Measurements from ENCODE around the gene LAPTM5.
A peak's percentile ranks its signal among the peaks of the same experiment; 100 is the strongest.
"Not testable (repeated sequence)": the region's sequence is repeated elsewhere in the genome, so short reads cannot be mapped to it uniquely, and the experiment has no call there.

The LAPTM5 gene

GRCh38 chr1:30757352-30758120 is at the start of gene LAPTM5:
Gene LAPTM5 (minus strand): TSS chr1:30757774. CDS start chr1:30757745, 29 bp downstream.
- ATAC-seq, result peak; percentile 33 to 34

- no peak for ATAC-seq
Observed at GRCh38 chr1:30806381-30807317, 49.1 kb upstream of the LAPTM5 start.

- no peak for ATAC-seq
Observed at GRCh38 chr1:30805304-30806003, 47.9 kb upstream of the LAPTM5 start.

GRCh38 chr1:30804822-30805221 is 47.2 kb upstream of the LAPTM5 start:
- no peak for ATAC-seq

DNA sequence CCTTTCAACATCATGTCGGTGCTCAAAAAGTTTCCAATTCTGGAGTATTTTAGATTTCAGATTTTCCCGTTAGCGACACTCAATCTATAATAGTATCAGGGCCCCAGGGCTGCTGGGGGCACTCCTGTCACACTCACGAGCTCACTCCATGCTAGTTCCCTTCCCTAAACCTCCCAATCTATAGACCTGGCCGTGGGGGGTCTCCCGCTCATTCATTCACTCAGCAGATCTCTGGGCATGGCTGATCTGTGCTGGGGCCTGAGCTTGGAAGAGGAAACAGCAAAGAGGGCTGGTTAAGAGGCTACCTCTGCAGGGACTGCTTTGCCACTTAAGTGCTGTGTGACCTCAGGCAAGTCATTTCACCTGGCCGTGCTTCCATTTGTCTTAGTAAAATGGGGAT is 46.8 kb upstream of the LAPTM5 start:
- no peak for ATAC-seq

GRCh38 chr1:30803562-30803961 is 46.0 kb upstream of the LAPTM5 start:
- no peak for ATAC-seq

DNA sequence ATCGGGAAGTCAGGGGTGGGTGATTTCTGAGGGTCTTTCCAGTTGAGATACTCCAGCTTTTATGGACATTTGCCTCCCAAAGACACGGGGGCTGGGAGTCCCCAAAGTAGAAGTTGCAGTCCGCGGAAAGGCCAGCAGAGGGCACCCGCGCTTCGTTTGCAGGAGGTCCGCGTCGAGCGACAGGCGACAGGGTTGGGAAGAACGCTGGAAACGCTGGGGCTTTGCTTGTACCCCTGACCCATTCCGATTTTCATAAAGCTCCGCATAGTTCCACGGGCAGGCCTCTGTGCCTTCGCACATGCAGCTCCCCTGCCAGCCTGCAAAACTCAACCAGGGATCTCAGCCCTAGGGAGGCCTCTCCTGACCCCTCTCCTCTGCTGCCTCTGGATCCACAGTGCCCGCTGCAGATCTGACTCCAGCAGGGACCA is 44.2 kb upstream of the LAPTM5 start:
- ATAC-seq, result peak; percentile 67 to 70

- no peak for ATAC-seq
Observed at GRCh38 chr1:30799233-30799511, 41.6 kb upstream of the LAPTM5 start.

GRCh38 chr1:30798389-30799232 is 41.0 kb upstream of the LAPTM5 start:
- no peak for ATAC-seq

DNA sequence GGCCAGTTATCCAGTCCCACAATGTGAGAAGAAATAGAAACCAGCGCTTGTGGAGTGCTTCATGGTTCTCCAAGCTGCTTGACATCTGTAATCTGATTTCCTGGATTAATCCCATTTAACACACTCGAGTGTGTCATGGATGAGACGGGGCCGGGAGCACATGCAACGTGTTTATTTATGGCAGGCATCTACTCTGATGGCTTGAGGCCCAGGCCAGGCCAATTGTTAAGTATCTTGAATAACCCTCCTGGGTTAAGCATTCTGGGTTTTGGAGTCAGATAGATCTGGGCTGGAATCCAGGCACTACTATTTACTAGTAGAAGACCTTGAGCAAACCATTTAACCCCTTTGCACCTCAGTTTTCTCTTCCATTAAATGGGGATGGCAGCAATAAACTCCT is 37.5 kb upstream of the LAPTM5 start:
- ATAC-seq, result no peak

GRCh38 chr1:30794260-30794659 is 36.7 kb upstream of the LAPTM5 start:
- no peak for ATAC-seq

DNA sequence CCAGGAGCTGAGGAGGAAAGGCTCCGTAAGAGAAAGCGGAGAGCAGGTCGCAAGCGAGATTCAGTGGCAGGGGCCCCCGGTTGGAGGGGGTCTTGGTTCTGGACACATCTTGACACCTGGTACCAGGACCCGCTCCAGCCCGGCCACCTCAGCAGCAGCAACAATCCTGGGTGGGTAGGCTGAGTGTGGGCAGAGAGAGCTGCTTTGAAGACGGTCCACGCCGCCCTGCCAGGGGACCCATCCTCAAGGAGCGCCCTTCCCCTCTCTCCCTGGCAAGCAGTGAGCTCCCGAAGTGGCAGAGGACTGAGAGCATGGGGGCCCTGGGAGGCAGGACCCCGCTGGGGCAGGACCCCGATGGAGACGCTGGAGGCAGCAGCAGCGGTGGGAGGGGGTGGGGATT is 35.6 kb upstream of the LAPTM5 start:
- ATAC-seq, result no peak

DNA sequence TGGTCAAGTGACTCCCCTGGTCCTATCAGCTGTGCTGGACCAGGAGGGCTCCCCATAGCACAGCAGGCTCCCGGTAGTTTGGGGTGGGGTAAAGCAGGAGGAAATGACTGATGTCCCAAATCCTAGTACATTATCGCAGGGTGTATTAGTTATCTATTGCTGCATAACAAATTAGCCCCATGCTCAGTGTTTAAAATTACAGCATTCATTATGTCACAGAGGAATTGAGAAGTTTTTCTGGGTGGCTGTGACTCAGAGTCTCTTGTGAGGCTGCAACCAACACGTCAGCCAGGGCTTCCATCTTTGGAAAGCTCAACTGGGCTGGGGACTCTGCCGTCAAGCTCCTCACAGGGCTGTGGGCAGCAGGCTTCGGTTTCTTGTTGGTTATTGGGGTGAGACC is 34.3 kb upstream of the LAPTM5 start:
- no peak for ATAC-seq

- ATAC-seq, result peak; percentile 13 to 33
Observed at GRCh38 chr1:30790850-30791778, 33.5 kb upstream of the LAPTM5 start.

- ATAC-seq, result not testable (repeated sequence)
Observed at GRCh38 chr1:30790256-30790525, 32.6 kb upstream of the LAPTM5 start.

GRCh38 chr1:30789388-30790255 is 32.0 kb upstream of the LAPTM5 start:
- ATAC-seq, result no peak

- ATAC-seq, result no peak
Observed at GRCh38 chr1:30788580-30789387, 31.2 kb upstream of the LAPTM5 start.

DNA sequence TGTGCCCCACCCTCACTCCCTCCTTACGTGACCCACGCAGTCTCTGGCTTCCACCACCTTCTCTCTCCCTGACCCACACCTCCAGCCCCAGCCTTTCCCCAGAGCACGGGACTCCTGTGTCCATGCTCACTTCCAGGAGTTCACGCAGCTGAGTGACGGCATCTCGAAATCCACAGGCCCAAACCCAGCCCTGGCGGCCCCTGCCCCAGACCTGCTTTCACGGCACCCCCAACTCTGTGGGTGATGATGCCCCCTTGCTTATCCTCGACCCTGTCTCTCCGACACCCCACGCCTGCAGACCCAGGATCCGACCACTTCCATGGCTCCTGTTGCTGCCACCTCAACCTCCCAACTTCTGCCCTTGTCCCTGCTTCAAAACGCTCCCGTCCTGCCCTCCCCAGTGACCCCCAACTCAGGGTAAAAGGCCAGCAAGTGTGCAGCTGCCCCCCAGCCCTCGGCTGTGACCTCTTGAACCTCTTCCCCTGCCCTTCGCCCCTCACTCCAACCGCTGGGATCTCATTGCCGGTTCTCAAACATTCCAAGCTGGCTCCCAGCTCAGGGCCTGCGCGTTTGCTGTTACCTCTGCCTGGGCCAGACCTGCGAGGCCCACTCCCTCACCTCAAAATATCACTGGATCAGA is 30.4 kb upstream of the LAPTM5 start:
- no peak for ATAC-seq

GRCh38 chr1:30787266-30787665 is 29.7 kb upstream of the LAPTM5 start:
- ATAC-seq, result no peak

All from activated CD4-positive, CD25-positive, alpha-beta regulatory T cell treated with anti-CD3 and anti-CD28 coated beads, Interleukin-2, amount 50 U/mL, for 24 hours (primary cell).